Fibroblast of the aortic adventitia (primary cell): ENCODE measurements around the gene DLGAP1. TPM values are rescaled to one million over a fixed set of nuclear protein-coding genes. Genes with fewer than 3 reads are reported as not detected.
"Not testable (repeated sequence)": the region's sequence is repeated elsewhere in the genome, so short reads cannot be mapped to it uniquely, and the experiment has no call there.

Experiments used
- DNase-seq: peaks from one replicate; pipeline ENCODE4 v3.0.0-alpha.2; 2010; ENCODE audit warnings: low read depth
- H3K4me3 ChIP-seq: 2 replicates; pipeline ENCODE4 v1.5.1; 2011; ENCODE audit warnings: low read depth, mild to moderate bottlenecking, control low read depth, low read length, moderate library complexity
- total RNA-seq: library from RNA; depleted of rRNA; stranded (reverse); fragments of >200 nt; gene quantifications from 2 replicates; pipeline ENCODE4 v1.2.3, GENCODE V29; 2012; ENCODE audit warnings: low replicate concordance
- TF ChIP-seq, protein P1 (sequence below): IDR thresholded peaks from 2 replicates; pipeline ENCODE4 v1.5.1; 2011; ENCODE audit warnings: mild to moderate bottlenecking, low read length, control low read depth, inconsistent platforms; ENCODE audit not compliant: insufficient read depth

DLGAP1 gene
- total RNA-seq, 1 donor, result 1.4 TPM

DNA sequence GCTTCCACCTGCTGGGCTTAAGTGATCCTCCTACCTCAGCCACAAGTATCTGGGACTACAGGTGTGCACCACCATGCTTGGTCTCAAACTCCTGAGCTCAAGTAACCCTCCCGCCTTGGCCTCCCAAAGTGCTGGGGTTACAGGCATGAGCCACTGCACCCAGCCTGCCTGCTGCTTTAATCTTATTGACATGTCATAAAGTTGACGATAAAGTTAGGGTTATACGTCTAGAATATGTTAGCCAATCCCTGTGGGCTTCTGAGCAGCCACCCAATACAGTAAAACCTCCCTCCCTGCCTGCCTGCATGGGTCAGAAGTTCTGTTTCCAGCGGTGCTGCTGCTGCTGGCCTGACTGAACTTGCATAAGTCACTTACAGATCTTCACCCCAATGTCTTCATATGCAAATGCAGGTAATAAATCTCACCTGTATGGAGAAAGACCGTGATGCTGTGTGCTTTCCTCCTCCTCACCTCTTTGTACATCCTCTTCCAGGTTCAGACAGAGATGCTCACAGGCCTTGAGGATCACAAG, 975.1 kb downstream of the DLGAP1 start:
- H3K4me3 ChIP-seq, result no peak overlapping the region
- DNase-seq, result no peak
- TF ChIP-seq, protein P1, sequence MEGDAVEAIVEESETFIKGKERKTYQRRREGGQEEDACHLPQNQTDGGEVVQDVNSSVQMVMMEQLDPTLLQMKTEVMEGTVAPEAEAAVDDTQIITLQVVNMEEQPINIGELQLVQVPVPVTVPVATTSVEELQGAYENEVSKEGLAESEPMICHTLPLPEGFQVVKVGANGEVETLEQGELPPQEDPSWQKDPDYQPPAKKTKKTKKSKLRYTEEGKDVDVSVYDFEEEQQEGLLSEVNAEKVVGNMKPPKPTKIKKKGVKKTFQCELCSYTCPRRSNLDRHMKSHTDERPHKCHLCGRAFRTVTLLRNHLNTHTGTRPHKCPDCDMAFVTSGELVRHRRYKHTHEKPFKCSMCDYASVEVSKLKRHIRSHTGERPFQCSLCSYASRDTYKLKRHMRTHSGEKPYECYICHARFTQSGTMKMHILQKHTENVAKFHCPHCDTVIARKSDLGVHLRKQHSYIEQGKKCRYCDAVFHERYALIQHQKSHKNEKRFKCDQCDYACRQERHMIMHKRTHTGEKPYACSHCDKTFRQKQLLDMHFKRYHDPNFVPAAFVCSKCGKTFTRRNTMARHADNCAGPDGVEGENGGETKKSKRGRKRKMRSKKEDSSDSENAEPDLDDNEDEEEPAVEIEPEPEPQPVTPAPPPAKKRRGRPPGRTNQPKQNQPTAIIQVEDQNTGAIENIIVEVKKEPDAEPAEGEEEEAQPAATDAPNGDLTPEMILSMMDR, result no peak

DNA sequence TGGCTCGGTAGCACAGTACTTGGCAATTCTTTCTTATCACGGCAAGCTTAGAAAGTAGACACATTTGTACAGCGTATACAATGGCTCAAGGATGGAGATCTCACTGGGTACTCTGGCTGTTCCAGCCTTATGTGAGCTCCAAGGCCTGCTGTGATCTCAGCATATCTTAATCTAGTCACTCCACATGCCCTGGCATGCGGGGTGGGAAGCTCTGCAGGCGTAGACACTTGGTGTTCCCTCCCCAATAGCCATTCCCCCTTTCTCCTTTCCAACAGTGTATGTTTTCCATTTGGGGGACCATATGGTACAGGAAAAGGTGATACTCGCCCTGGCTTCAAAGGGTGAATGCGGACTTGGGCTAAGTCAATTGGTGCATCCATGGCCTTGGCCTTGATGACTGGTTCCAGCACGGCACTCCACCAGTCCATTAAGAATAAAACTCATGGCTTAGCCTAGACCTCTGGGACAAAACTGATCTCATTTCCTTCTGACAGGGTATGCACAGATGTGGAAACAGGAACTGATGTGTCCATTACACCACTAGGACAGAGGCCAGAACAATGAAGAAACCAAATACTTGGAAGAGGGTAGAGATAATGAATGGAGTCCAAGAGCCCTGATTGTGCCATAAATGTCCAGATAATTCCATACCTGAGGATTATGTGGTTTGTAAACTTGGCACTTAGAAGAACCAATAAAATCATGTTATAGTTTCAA, 976.7 kb downstream of the DLGAP1 start:
- DNase-seq, result peak; percentile 87
- TF ChIP-seq, protein P1, result no peak
- H3K4me3 ChIP-seq, result no peak overlapping the region

DNA sequence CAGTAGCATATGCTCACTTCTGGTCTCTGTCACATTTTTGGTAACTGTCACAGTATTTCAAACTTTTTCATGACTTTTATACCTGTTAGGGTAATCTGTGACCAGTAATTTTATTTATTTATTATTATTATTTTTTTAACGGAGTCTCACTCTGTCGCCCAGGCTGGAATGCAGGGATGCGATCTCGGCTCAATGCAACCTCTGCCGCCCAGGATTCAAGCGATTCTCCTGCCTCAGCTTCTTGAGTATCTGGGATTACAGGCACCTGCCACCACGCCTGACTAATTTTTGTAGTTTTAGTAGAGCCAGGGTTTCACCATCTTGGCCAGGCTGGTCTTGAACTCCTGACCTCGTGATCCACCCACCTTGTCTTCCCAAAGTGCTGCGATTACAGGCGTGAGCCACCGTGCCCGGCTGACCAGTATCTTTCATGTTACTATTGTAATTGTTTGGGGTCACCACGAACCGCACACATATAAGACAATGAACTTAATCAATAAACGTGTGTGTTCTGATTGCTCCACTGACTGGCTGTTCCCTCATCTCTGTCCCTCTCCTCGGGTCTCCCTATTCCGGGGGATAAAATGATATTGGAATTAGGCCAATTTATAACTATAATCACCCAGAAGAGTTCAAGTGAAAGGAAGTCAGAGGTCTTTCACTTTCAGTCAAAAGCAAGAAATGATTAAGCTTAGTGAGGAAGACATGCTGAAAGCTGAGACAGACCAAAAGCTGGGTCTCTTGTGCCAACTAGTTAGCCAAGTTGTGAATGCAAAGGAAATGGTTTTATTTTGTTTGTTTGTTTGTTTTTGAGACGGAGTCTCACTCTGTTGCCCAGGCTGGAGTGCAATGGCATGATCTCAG, 982.2 kb downstream of the DLGAP1 start:
- no peak overlapping the region for H3K4me3 ChIP-seq
- TF ChIP-seq, protein P1, result no peak
- DNase-seq, result no peak

DNA sequence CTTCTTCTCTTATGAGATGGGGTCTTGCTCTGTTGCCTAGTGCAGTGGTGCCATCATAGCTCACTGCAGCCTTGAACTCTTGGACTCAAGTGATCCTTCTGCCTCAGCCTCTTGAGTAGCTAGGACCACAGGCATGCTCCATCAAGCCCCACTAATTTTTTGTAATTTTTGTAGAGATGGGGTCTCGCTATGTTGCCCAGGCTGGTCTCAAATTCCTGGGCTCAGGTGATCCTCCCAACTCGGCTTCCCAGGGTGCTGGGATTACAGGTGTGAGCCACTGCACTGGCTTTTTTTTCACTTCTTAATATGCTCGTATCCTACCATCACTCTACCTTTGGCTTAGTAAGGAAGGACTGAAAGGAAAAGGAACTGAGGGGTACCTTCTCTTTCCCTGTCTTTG, 983.0 kb downstream of the DLGAP1 start:
- H3K4me3 ChIP-seq, DNase-seq: not testable (repeated sequence)

DNA sequence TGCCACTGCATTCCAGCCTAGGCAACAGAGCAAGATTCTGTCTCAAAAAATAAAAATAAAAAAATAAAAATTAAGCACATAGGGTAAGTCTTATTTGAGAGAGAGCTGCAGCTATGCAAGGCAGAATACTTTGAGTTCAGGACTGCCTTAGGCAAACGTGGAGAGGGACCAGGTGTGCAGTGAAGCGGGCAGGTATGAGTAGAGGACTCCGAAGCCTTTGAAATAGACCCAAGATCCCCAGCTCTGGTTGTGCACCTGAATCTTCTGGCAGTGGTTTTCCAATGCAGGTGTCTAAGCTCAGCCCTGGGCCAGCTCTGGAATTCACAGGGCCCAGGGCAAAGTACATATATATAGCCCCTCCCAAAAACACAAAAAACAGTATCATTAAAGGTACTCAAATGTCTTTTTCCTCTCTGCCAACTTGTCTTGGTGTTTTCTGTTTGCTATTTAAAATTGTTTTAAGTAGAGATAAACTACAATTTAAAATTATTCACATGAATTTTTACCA, 983.9 kb downstream of the DLGAP1 start:
- DNase-seq, result no peak
- TF ChIP-seq, protein P1, result no peak
- H3K4me3 ChIP-seq, result no peak overlapping the region

DNA sequence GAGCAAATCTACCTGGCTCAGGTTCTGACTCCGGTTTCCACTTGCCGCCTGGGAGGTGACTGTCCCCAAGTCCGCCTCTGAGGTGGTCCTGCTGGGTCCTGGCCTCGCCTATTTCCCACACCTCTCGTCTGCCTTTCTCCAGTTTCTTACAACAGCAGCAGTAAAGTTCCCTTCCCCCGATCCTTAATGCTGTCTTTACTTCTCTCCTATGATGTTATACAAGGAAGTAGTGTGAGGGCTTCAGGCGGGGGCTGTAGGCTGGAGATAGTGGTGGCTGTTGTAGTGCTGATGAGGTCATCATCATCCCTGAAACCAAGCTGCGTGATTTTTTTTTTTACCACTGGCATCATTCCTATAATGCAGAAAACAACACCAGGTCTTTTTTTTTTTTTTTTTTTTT, 986.3 kb downstream of the DLGAP1 start:
- DNase-seq, result no peak
- TF ChIP-seq, protein P1, result no peak
- H3K4me3 ChIP-seq, result no peak overlapping the region
